Stomach (tissue), 4 donors: ENCODE measurements around the gene TRIM37.

Experiments
- EP300 ChIP-seq: sonication (generic); formaldehyde crosslinking; IDR thresholded peaks from one replicate; pipeline ENCODE4 v1.6.1; 2017; ENCODE audit warnings: antibody characterized with exemption
- POLR2A ChIP-seq, 4 donors: fragments of 450-650 bp; IDR thresholded peaks; one replicate each; pipeline ENCODE4 v1.6.1; 2016; ENCODE audit warnings: antibody characterized with exemption in 4 of 4, control low read depth in 2 of 4, mild to moderate bottlenecking in 1 of 4, moderate library complexity in 1 of 4
- TF ChIP-seq, protein P1 (sequence below), 7 experiments: fragments of 450-650 bp in 4 of 7; fragments of 200-600 bp in 3 of 7; sonication (generic) in 3 of 7; IDR thresholded peaks; one replicate each; pipeline ENCODE4 v1.5.1; 2016 to 2019; ENCODE audit warnings: antibody characterized with exemption in 7 of 7, control low read depth in 2 of 7, mild to moderate bottlenecking in 1 of 7

GRCh38 chr17:59154292-59154720 lies 47.6 kb upstream of the TRIM37 start:
- TF ChIP-seq POLR2A (IDR thresholded peaks at IDR 0.05) (no peak), EP300 (no peak)
- TF ChIP-seq, protein P1, sequence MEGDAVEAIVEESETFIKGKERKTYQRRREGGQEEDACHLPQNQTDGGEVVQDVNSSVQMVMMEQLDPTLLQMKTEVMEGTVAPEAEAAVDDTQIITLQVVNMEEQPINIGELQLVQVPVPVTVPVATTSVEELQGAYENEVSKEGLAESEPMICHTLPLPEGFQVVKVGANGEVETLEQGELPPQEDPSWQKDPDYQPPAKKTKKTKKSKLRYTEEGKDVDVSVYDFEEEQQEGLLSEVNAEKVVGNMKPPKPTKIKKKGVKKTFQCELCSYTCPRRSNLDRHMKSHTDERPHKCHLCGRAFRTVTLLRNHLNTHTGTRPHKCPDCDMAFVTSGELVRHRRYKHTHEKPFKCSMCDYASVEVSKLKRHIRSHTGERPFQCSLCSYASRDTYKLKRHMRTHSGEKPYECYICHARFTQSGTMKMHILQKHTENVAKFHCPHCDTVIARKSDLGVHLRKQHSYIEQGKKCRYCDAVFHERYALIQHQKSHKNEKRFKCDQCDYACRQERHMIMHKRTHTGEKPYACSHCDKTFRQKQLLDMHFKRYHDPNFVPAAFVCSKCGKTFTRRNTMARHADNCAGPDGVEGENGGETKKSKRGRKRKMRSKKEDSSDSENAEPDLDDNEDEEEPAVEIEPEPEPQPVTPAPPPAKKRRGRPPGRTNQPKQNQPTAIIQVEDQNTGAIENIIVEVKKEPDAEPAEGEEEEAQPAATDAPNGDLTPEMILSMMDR (IDR thresholded peaks at IDR 0.05), result no peak
